Left ventricle myocardium inferior (tissue), 1 donor: ENCODE results near the gene ARL4D. TPM values are rescaled to one million over a fixed set of nuclear protein-coding genes. Genes with fewer than 3 reads are reported as not detected.

Experiments used
- DNase-seq: peaks from one replicate; pipeline ENCODE4 v3.0.0-alpha.2; 2020
- H3K27ac ChIP-seq: fragments of 200-600 bp; replicated peaks from 2 replicates; pipeline ENCODE4 v1.8.0; 2021
- H3K27me3 ChIP-seq: fragments of 200-600 bp; 2 replicates; pipeline ENCODE4 v1.8.0; 2021; ENCODE audit warnings: low read depth
- H3K36me3 ChIP-seq: fragments of 200-600 bp; 2 replicates; pipeline ENCODE4 v1.8.0; 2021
- H3K4me1 ChIP-seq: fragments of 200-600 bp; 2 replicates; pipeline ENCODE4 v1.8.0; 2021
- H3K4me3 ChIP-seq: fragments of 200-600 bp; 2 replicates; pipeline ENCODE4 v1.8.0; 2021; ENCODE audit warnings: mild to moderate bottlenecking, moderate library complexity
- H3K9me3 ChIP-seq: fragments of 200-600 bp; replicated peaks from 2 replicates; pipeline ENCODE4 v1.8.0; 2021
- intact Hi-C: fragments of 100-400 bp; cut with micrococcal nuclease; formaldehyde crosslinking; loops from one replicate; pipeline ENCODE4 v1.11.0; 2022
- total RNA-seq: library from RNA; stranded (reverse); fragmentation: NEBNext Ultra II Directional; extraction: Animal tissue kit (Norgen Biotek cat#: 25700); gene quantifications from one replicate; pipeline ENCODE4 v1.2.1, GENCODE V29; 2021
- TF ChIP-seq, protein P1 (sequence below): fragments of 200-600 bp; IDR thresholded peaks from 2 replicates; pipeline ENCODE4 v1.8.0; 2021; ENCODE audit warnings: antibody characterized with exemption, mild to moderate bottlenecking, borderline replicate concordance
- donor health status: DM: no; HTN: yes; CAD: no; lungs with severe emphysema.

ARL4D gene
- total RNA-seq, 1 donor from 2014 or later: 7.1 TPM

DNA sequence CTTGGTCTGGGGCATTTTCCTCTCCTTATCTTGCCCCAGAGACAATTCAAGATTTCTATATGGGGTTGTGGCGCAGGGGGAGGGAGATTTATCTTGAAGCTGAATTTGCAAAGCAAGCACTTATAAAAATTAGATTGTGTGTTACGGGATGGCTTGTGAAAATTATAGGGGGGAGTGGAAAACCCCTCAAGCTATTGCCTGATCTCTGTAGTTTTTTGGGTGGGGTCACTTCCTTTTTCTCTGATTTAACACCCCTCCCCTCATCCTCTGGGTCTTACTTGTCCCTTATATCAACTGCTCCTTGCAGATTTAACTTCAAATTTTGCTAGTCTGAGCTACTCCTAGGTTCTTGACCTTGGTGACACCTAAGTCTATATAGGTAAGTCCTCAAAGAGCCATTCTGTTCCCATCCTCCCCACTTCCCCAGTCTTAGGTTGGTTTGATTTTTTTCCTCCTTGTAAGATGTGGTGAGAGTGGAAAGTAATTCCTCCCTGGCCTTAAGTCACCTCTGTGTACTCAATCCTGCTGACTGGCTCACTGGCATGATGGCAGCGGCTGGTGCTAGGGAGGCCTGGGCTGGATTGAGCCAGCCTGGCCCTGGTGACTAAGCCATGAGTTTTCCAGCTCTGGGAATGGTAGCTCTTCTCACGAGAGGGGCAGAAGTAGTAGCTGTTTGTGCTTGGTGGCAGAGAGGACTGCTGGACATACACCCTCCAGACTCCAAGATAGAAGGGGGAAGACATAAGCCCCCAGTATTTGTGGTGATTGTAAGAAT is 2.3 kb downstream of the ARL4D start:
- Histone ChIP-seq H3K4me3 (peak overlapping the region; percentile 84), H3K4me1 (peaks cover 66% of the 10 kb centered on the region), H3K27ac (peak overlapping the region; percentile 28), H3K27me3 (no peaks in the 10 kb centered on the region), H3K36me3 (no peaks in the 10 kb centered on the region), H3K9me3 (no peaks in the 10 kb centered on the region)
- DNase-seq: no peak
- TF ChIP-seq, protein P1, sequence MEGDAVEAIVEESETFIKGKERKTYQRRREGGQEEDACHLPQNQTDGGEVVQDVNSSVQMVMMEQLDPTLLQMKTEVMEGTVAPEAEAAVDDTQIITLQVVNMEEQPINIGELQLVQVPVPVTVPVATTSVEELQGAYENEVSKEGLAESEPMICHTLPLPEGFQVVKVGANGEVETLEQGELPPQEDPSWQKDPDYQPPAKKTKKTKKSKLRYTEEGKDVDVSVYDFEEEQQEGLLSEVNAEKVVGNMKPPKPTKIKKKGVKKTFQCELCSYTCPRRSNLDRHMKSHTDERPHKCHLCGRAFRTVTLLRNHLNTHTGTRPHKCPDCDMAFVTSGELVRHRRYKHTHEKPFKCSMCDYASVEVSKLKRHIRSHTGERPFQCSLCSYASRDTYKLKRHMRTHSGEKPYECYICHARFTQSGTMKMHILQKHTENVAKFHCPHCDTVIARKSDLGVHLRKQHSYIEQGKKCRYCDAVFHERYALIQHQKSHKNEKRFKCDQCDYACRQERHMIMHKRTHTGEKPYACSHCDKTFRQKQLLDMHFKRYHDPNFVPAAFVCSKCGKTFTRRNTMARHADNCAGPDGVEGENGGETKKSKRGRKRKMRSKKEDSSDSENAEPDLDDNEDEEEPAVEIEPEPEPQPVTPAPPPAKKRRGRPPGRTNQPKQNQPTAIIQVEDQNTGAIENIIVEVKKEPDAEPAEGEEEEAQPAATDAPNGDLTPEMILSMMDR: no peak
- intact Hi-C loops: no loop called here

DNA sequence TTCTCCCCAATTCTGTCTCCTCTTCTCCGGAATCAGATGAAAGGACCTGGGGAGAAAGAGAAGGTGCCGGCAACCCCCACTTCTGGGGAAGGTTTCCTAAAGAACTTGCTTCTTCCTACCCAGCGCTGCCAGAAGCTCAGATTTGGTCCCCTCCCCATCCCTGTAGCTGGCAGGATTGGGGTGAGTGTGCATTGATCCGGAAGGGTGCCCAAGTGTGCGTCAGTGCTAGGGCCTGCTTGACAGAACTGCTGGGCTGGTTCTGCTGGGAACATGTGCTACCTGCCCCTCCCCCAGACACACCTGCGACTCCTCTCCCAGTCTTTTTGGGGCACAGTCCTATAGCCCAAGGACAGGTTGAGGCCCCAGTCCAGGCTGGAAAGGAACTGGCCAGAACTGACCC is 3.3 kb downstream of the ARL4D start:
- Histone ChIP-seq H3K4me3 (peak overlapping the region; percentile 84), H3K36me3 (no peaks in the 10 kb centered on the region), H3K27ac (peak overlapping the region; percentile 28), H3K4me1 (peaks cover 57% of the 10 kb centered on the region), H3K9me3 (no peaks in the 10 kb centered on the region), H3K27me3 (no peaks in the 10 kb centered on the region)
- no peak for DNase-seq
- TF ChIP-seq, protein P1: no peak
- intact Hi-C loops: no loop called here

- Histone ChIP-seq H3K9me3 (no peaks in the 10 kb centered on the region), H3K27me3 (no peaks in the 10 kb centered on the region), H3K36me3 (no peaks in the 10 kb centered on the region), H3K27ac (peak overlapping the region; percentile 28), H3K4me3 (peak overlapping the region; percentile 84), H3K4me1 (peaks cover 57% of the 10 kb centered on the region)
- TF ChIP-seq, protein P1: no peak
- DNase-seq: no peak
- intact Hi-C loops: no loop called here
Observed at GRCh38 chr17:43402567-43402966, 3.8 kb downstream of the ARL4D start.

DNA sequence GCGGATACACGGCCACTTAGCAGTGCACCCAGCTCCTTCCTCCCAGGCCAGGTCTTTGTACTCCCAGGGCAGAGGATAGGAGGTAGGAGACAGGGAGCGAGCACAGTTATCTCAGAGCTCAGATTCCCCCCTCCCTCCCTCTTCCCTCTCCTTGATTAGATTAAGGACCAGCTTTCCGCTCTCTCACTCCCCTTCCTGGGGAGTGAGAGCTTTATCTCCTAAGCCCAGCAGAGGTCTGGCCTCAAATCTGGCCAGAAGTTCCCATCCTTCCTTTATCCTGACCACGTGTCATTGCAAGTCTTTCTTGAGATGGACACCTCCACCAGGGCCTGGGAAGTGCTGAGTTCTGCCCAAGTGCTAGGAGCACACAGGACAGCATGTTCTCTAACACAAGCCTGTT is 5.1 kb downstream of the ARL4D start:
- Histone ChIP-seq H3K4me1 (peaks cover 50% of the 10 kb centered on the region), H3K9me3 (no peaks in the 10 kb centered on the region), H3K36me3 (no peaks in the 10 kb centered on the region), H3K27me3 (no peaks in the 10 kb centered on the region), H3K4me3 (no peak overlapping the region), H3K27ac (peak overlapping the region; percentile 23)
- intact Hi-C loops: no loop called here
- TF ChIP-seq, protein P1: no peak
- no peak for DNase-seq

- H3K4me1 ChIP-seq: peaks cover 35% of the 10 kb centered on the region
- H3K27me3 ChIP-seq: no peaks in the 10 kb centered on the region
- no peak overlapping the region for H3K27ac ChIP-seq
- intact Hi-C loops: no loop called here
- H3K36me3 ChIP-seq: no peaks in the 10 kb centered on the region
- DNase-seq: no peak
- TF ChIP-seq, protein P1: no peak
- no peaks in the 10 kb centered on the region for H3K9me3 ChIP-seq
- no peak overlapping the region for H3K4me3 ChIP-seq
Observed at GRCh38 chr17:43405861-43406260, 7.1 kb downstream of the ARL4D start.
